OCI-LY7 (cell line): ENCODE measurements around the gene PRSS1. TPM values are rescaled to one million over a fixed set of nuclear protein-coding genes. Genes with fewer than 3 reads are reported as not detected.

Experiments used
- BruUV-seq: library from RNA; stranded (reverse); fragments of 400-500 nt; replicated peaks from 2 replicates; lab custom pipeline; 2021; lab: Mats Ljungman, UMichigan
- CTCF ChIA-PET: fragments of 300-600 bp; sonication (Branson Sonifier 250); formaldehyde crosslinking; loops from one replicate; lab custom pipeline; 2022; ENCODE audit warnings: antibody characterized with exemption; ENCODE audit not compliant: unreplicated experiment; lab: Charles Lee
- POLR2A ChIA-PET: fragments of 300-600 bp; sonication (Branson Sonifier 250); formaldehyde crosslinking; loops from one replicate; lab custom pipeline; 2022; ENCODE audit warnings: antibody characterized with exemption; lab: Charles Lee
- DNase-seq: peaks from one replicate; pipeline ENCODE4 v3.0.0-alpha.2; 2015; ENCODE audit warnings: low spot score
- H2AFZ ChIP-seq: fragments of 200-600 bp; sonication (generic), shearing (Covaris generic); 2 replicates; pipeline ENCODE4 v1.6.1; 2014; ENCODE audit warnings: mild to moderate bottlenecking, antibody characterized with exemption, low read length, moderate library complexity
- H3K27ac ChIP-seq: fragments of 200-600 bp; sonication (generic); 2 replicates; pipeline ENCODE4 v1.5.1; 2014; ENCODE audit warnings: mixed run types, low read depth, mild to moderate bottlenecking, moderate library complexity, low read length, inconsistent platforms; ENCODE audit not compliant: poor library complexity, severe bottlenecking
- H3K36me3 ChIP-seq: fragments of 200-600 bp; sonication (generic); 2 replicates; pipeline ENCODE4 v1.6.1; 2014; ENCODE audit warnings: mild to moderate bottlenecking, antibody characterized with exemption, low read length, moderate library complexity, mixed read lengths; ENCODE audit not compliant: insufficient read depth
- H3K4me1 ChIP-seq: fragments of 200-600 bp; sonication (generic); 2 replicates; pipeline ENCODE4 v1.5.1; 2014; ENCODE audit warnings: mild to moderate bottlenecking, low read length; ENCODE audit not compliant: insufficient read depth, poor library complexity, severe bottlenecking
- H3K4me2 ChIP-seq: fragments of 200-600 bp; sonication (generic); 2 replicates; pipeline ENCODE4 v1.6.1; 2014; ENCODE audit warnings: mild to moderate bottlenecking, low read length
- H3K4me3 ChIP-seq: fragments of 200-600 bp; sonication (generic); 2 replicates; pipeline ENCODE4 v1.5.1; 2014; ENCODE audit warnings: mild to moderate bottlenecking, low read depth, low read length; ENCODE audit not compliant: poor library complexity, severe bottlenecking
- H3K79me2 ChIP-seq: fragments of 200-600 bp; sonication (generic); 2 replicates; pipeline ENCODE4 v1.6.1; 2016; ENCODE audit warnings: low read depth, mild to moderate bottlenecking, low read length, moderate library complexity, mixed read lengths; ENCODE audit not compliant: insufficient read depth
- H3K9me2 ChIP-seq: fragments of 200-600 bp; sonication (generic); 2 replicates; pipeline ENCODE4 v1.6.1; 2016; ENCODE audit warnings: mild to moderate bottlenecking, low read length, mixed read lengths; ENCODE audit not compliant: insufficient read depth
- H3K9me3 ChIP-seq: fragments of 200-600 bp; sonication (generic); 2 replicates; pipeline ENCODE4 v1.6.1; 2014; ENCODE audit warnings: mild to moderate bottlenecking, mixed run types, low read length, mixed read lengths
- H4K20me1 ChIP-seq: fragments of 200-600 bp; sonication (generic); 2 replicates; pipeline ENCODE4 v1.6.1; 2014; ENCODE audit warnings: mild to moderate bottlenecking, antibody characterized with exemption, low read length, moderate library complexity, mixed read lengths; ENCODE audit not compliant: insufficient read depth
- EZH2phosphoT487 ChIP-seq: fragments of 200-600 bp; sonication (generic); IDR thresholded peaks from 2 replicates; pipeline ENCODE4 v1.6.1; 2018; ENCODE audit warnings: low read depth, borderline replicate concordance, mild to moderate bottlenecking, mixed run types, antibody characterized with exemption, low read length, moderate library complexity, mixed read lengths
- intact Hi-C: fragments of 100-400 bp; cut with micrococcal nuclease; formaldehyde crosslinking; loops from one replicate; pipeline ENCODE4 v1.10.0; 2022; ENCODE audit not compliant: unreplicated experiment
- total RNA-seq, 2 experiments: library from RNA; depleted of rRNA in 1 of 2; stranded (reverse); fragments of >200 nt in 1 of 2; shearing (Covaris generic) in 1 of 2; gene quantifications; 2 replicates each; pipeline ENCODE4 v1.2.3, GENCODE V29; 2014 to 2022
- TF ChIP-seq, protein P1 (sequence below): fragments of 200-600 bp; sonication (generic); conservative IDR thresholded peaks from 2 replicates; pipeline ENCODE4 v1.5.1; 2014; ENCODE audit warnings: mild to moderate bottlenecking, antibody characterized with exemption, low read length, moderate library complexity, mixed read lengths

PRSS1 gene
- total RNA-seq, 2 experiments from 2014 or later = not detected

DNA sequence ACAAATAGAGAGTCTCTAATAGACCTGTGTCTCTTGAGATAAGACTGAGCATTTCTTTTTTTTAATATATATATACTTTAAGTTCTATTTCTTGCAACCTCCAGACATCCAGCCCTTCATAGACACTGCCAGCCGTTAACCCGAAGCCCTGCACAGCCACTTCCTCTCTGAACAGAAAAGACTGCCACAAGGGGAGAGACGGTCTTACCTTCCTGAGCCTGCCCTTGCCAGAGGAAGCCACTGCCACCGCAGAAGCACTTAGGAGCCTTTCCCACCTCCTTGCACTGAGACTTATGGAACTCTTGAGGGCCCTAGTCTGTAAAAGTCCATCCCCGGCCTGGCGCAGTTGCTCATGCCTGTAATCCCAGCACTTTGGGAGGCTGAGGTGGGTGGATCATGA lies 31.8 kb upstream of the PRSS1 start:
- DNase-seq = peak; percentile 36
- POLR2A ChIA-PET = interaction anchor here (0.8 to 4.9 kb wide), 3 partner anchors 10 to 91 kb away, joined by 3 to 27 read pairs (median 3); no protein-coding TSS in a partner anchor
- Histone ChIP-seq H3K4me1 (peaks cover 36% of the 10 kb centered on the region), H3K4me2 (no peak overlapping the region), H3K9me2 (no peaks in the 10 kb centered on the region), H2AFZ (no peak overlapping the region), H3K4me3 (no peak overlapping the region), H4K20me1 (no peaks in the 10 kb centered on the region), H3K79me2 (no peaks in the 10 kb centered on the region), H3K36me3 (no peaks in the 10 kb centered on the region), H3K9me3 (no peaks in the 10 kb centered on the region), H3K27ac (no peak overlapping the region)
- intact Hi-C loops = no loop called here
- TF ChIP-seq, protein P1, sequence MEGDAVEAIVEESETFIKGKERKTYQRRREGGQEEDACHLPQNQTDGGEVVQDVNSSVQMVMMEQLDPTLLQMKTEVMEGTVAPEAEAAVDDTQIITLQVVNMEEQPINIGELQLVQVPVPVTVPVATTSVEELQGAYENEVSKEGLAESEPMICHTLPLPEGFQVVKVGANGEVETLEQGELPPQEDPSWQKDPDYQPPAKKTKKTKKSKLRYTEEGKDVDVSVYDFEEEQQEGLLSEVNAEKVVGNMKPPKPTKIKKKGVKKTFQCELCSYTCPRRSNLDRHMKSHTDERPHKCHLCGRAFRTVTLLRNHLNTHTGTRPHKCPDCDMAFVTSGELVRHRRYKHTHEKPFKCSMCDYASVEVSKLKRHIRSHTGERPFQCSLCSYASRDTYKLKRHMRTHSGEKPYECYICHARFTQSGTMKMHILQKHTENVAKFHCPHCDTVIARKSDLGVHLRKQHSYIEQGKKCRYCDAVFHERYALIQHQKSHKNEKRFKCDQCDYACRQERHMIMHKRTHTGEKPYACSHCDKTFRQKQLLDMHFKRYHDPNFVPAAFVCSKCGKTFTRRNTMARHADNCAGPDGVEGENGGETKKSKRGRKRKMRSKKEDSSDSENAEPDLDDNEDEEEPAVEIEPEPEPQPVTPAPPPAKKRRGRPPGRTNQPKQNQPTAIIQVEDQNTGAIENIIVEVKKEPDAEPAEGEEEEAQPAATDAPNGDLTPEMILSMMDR = no peak
- TF ChIP-seq EZH2phosphoT487 = no peak
- CTCF ChIA-PET = no interaction called here
- no TSS peak for BruUV-seq

DNA sequence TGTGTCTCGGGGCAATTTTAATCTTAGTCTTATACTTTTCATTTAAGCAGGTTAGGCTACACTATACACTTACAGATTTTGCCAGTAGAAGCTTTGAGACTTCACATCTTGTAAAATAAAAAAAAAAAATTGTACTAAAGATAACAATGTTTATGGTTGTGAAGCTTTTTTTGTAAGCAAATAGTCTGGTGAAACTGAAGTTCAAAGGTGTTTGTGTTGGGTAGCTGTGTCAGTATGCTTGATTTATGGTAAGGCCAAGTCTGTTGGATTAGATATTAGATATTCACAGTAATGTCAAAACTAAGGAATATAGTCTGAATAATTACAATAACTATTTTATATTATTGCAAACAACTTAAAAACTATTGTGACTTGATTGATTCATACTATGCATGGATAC lies 31.0 kb upstream of the PRSS1 start:
- TF ChIP-seq, protein P1 = no peak
- no peak for TF ChIP-seq EZH2phosphoT487
- H3K36me3 ChIP-seq = no peaks in the 10 kb centered on the region
- H4K20me1 ChIP-seq = no peaks in the 10 kb centered on the region
- H2AFZ ChIP-seq = no peak overlapping the region
- H3K9me3 ChIP-seq = no peaks in the 10 kb centered on the region
- intact Hi-C loops = no loop called here
- H3K4me2 ChIP-seq = no peak overlapping the region
- no peak for DNase-seq
- H3K4me1 ChIP-seq = peaks cover 28% of the 10 kb centered on the region
- ChIA-PET POLR2A (interaction anchor here (0.7 to 0.9 kb wide), 4 partner anchors 15 to 94 kb away, joined by 3 to 4 read pairs (median 3); no protein-coding TSS in a partner anchor), CTCF (interaction anchor here (0.9 kb wide), 1 partner anchor 15 kb away, joined by 3 read pairs; no protein-coding TSS in a partner anchor)
- H3K79me2 ChIP-seq = no peaks in the 10 kb centered on the region
- H3K4me3 ChIP-seq = no peak overlapping the region
- no peaks in the 10 kb centered on the region for H3K9me2 ChIP-seq
- no TSS peak for BruUV-seq
- H3K27ac ChIP-seq = no peak overlapping the region

DNA sequence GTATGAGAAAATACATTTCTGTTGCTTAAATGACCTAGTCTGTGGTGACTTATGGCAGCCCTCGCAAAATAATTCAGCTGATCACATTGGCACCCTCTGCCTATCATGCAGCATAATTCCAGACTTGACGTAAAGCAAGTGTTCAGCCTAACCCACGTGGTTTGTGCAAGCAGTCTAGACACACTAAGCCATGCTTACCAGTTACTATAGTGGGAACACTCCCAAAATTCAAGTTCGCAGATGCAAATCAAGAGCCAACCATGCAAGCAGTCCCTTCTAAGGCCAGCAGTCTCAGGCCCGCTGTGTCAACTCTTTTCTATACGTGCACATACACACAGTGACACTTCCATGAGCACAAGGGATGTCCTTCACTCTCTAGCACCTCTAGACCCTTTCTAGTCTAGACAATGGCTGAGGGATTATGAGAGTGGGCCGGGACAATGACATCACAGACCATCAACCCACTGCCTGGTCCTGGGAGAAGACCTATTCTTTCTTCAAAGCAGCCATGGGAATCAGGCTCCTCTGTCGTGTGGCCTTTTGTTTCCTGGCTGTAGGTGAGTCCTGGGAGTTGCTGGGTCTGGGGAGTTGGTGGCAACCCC lies 29.0 kb upstream of the PRSS1 start:
- CTCF ChIA-PET = no interaction called here
- no peak for TF ChIP-seq EZH2phosphoT487
- TF ChIP-seq, protein P1 = no peak
- no peaks in the 10 kb centered on the region for H4K20me1 ChIP-seq

More for the DNA sequence above, 29.0 kb upstream of the PRSS1 start:
- POLR2A ChIA-PET = no interaction called here
- intact Hi-C loops = no loop called here
- H2AFZ ChIP-seq = no peak overlapping the region
- H3K36me3 ChIP-seq = no peaks in the 10 kb centered on the region
- no peak overlapping the region for H3K4me3 ChIP-seq
- no peak overlapping the region for H3K4me2 ChIP-seq
- H3K4me1 ChIP-seq = peaks cover 8% of the 10 kb centered on the region
- DNase-seq = no peak
- 0 out of 2 replicates have a peak, but pooled peaks cover 3% of the 10 kb centered on the region for H3K9me3 ChIP-seq
- H3K27ac ChIP-seq = no peak overlapping the region
- H3K9me2 ChIP-seq = no peaks in the 10 kb centered on the region
- no TSS peak for BruUV-seq
- H3K79me2 ChIP-seq = no peaks in the 10 kb centered on the region
